DOHH2 (cell line): ENCODE measurements around the gene PLXNA2.

ENCODE experiments used
- H3F3A ChIP-seq: fragments of 200-600 bp; sonication (generic), shearing (Covaris generic); 2 replicates; pipeline ENCODE4 v1.6.0; 2016; ENCODE audit warnings: antibody characterized with exemption, mild to moderate bottlenecking; ENCODE audit not compliant: control insufficient read depth, insufficient read depth
- H3K27ac ChIP-seq: fragments of 200-600 bp; sonication (generic); 2 replicates; pipeline ENCODE4 v1.5.1; 2014; ENCODE audit warnings: low read depth, mild to moderate bottlenecking, low read length, moderate library complexity
- H3K27me3 ChIP-seq: fragments of 200-600 bp; sonication (generic); 2 replicates; pipeline ENCODE4 v1.6.1; 2014; ENCODE audit warnings: mild to moderate bottlenecking, low read length, mixed read lengths; ENCODE audit not compliant: control insufficient read depth
- H3K36me3 ChIP-seq: fragments of 200-600 bp; sonication (generic); 2 replicates; pipeline ENCODE4 v1.6.1; 2014; ENCODE audit warnings: mild to moderate bottlenecking, low read length, moderate library complexity, mixed read lengths; ENCODE audit not compliant: control insufficient read depth
- H3K4me1 ChIP-seq: fragments of 200-600 bp; sonication (generic); 2 replicates; pipeline ENCODE4 v1.6.1; 2014; ENCODE audit warnings: mild to moderate bottlenecking, low read length, mixed read lengths; ENCODE audit not compliant: control insufficient read depth
- H3K4me2 ChIP-seq: fragments of 200-600 bp; sonication (generic); 2 replicates; pipeline ENCODE4 v1.6.0; 2014; ENCODE audit warnings: mild to moderate bottlenecking, low read length, moderate library complexity
- H3K4me3 ChIP-seq: fragments of 200-600 bp; sonication (generic); 2 replicates; pipeline ENCODE4 v1.5.1; 2014; ENCODE audit warnings: mild to moderate bottlenecking, low read length, mixed read lengths
- H3K79me2 ChIP-seq: fragments of 200-600 bp; sonication (generic); 2 replicates; pipeline ENCODE4 v1.6.1; 2014; ENCODE audit warnings: mild to moderate bottlenecking, low read length, mixed read lengths; ENCODE audit not compliant: control insufficient read depth
- H3K9me2 ChIP-seq: fragments of 200-600 bp; sonication (generic); replicated peaks from 2 replicates; pipeline ENCODE4 v1.6.1; 2014; ENCODE audit warnings: mild to moderate bottlenecking, low read length, mixed read lengths; ENCODE audit not compliant: control insufficient read depth
- H3K9me3 ChIP-seq: fragments of 200-600 bp; sonication (generic); 2 replicates; pipeline ENCODE4 v1.6.1; 2014; ENCODE audit warnings: antibody characterized with exemption, low read length, mixed read lengths; ENCODE audit not compliant: control insufficient read depth, insufficient read depth
- H4K20me1 ChIP-seq: fragments of 200-600 bp; sonication (generic); 2 replicates; pipeline ENCODE4 v1.6.0; 2014; ENCODE audit warnings: low read depth, mild to moderate bottlenecking, antibody characterized with exemption, low read length, moderate library complexity; ENCODE audit not compliant: control insufficient read depth, insufficient read depth
- EZH2phosphoT487 ChIP-seq: fragments of 200-600 bp; sonication (generic); IDR thresholded peaks from 2 replicates; pipeline ENCODE4 v1.6.1; 2017; ENCODE audit warnings: borderline replicate concordance, mild to moderate bottlenecking, antibody characterized with exemption, low read length, moderate library complexity, mixed read lengths
- TF ChIP-seq, protein P1 (sequence below): fragments of 200-600 bp; sonication (generic); IDR thresholded peaks from one replicate; pipeline ENCODE4 v1.5.1; 2014; ENCODE audit warnings: antibody characterized with exemption, mild to moderate bottlenecking, low read depth, low read length; ENCODE audit not compliant: poor library complexity, severe bottlenecking

Gene PLXNA2

DNA sequence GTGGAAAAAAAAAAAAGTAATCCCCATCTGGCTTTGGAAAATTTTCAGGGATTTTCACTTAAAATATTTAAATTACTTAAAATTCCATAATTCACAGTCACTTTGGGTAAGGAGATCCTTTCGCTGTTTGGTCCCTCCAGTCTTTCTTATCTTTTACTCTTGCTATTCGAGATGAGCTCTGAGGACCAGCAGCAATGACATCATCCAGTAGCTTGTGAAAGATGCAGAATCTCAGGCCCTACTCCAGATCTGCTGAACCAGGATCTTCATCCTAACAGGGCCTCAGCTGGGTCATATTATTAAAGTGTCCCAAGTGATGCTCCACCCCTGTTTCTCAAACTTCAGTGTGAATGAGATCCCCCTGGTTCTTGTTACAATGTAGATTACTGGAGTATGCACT lies 46.9 kb upstream of the PLXNA2 start:
- Histone ChIP-seq H3K79me2 (no peaks in the 10 kb centered on the region), H3K36me3 (no peaks in the 10 kb centered on the region), H3F3A (no peaks in the 10 kb centered on the region), H3K4me3 (no peak overlapping the region), H4K20me1 (no peaks in the 10 kb centered on the region), H3K27ac (no peak overlapping the region), H3K4me2 (no peak overlapping the region), H3K4me1 (no peaks in the 10 kb centered on the region), H3K9me3 (no peaks in the 10 kb centered on the region), H3K9me2 (no peaks in the 10 kb centered on the region), H3K27me3 (peaks cover 11% of the 10 kb centered on the region)
- no peak for TF ChIP-seq EZH2phosphoT487
- TF ChIP-seq, protein P1, sequence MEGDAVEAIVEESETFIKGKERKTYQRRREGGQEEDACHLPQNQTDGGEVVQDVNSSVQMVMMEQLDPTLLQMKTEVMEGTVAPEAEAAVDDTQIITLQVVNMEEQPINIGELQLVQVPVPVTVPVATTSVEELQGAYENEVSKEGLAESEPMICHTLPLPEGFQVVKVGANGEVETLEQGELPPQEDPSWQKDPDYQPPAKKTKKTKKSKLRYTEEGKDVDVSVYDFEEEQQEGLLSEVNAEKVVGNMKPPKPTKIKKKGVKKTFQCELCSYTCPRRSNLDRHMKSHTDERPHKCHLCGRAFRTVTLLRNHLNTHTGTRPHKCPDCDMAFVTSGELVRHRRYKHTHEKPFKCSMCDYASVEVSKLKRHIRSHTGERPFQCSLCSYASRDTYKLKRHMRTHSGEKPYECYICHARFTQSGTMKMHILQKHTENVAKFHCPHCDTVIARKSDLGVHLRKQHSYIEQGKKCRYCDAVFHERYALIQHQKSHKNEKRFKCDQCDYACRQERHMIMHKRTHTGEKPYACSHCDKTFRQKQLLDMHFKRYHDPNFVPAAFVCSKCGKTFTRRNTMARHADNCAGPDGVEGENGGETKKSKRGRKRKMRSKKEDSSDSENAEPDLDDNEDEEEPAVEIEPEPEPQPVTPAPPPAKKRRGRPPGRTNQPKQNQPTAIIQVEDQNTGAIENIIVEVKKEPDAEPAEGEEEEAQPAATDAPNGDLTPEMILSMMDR = no peak

DNA sequence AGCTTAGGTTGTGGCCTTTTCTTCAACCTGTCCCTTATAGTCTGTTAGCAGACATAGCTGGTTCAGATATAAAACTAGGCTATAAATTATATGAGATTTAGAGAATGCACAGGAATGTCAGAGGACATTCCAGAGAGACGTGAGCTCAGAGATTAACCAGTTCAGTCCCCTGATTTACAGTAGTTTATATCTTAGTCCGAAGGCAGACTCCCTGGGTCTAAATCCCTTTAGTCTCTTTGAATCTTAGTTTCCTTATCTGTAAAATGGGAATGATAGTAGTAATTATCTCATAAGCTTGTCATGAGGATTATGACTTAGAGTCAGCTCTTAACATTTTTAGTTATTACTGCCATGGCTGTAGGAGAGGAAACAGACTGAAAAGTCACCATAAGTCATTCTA lies 45.5 kb upstream of the PLXNA2 start:
- H3K4me2 ChIP-seq = no peak overlapping the region
- no peak overlapping the region for H3K27ac ChIP-seq
- peaks cover 11% of the 10 kb centered on the region for H3K27me3 ChIP-seq
- TF ChIP-seq EZH2phosphoT487 = no peak
- TF ChIP-seq, protein P1 = no peak
- no peaks in the 10 kb centered on the region for H3F3A ChIP-seq
- H4K20me1 ChIP-seq = no peaks in the 10 kb centered on the region
- H3K79me2 ChIP-seq = no peaks in the 10 kb centered on the region
- H3K9me2 ChIP-seq = no peaks in the 10 kb centered on the region
- H3K9me3 ChIP-seq = no peaks in the 10 kb centered on the region
- no peaks in the 10 kb centered on the region for H3K36me3 ChIP-seq
- H3K4me3 ChIP-seq = no peak overlapping the region
- H3K4me1 ChIP-seq = no peaks in the 10 kb centered on the region

DNA sequence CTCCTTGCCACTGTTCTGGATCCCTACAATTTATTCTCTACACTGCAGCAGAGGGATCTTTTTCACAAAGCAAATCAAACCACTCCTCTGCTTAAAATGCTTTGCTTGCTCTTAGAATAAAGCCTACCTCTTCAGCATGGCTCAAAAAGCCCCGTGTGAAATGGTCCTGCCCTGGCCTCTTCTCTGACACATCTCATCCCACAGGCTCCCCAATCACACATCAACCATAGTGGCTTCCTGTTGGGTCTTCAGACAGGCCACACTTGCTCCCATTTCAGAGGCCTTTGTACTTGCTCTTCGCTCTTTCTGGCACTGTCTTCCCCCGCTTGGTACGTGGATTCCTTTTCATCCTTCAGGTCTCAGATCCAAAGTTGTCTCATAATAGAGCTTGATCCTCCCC lies 44.3 kb upstream of the PLXNA2 start:
- Histone ChIP-seq H3F3A (no peaks in the 10 kb centered on the region), H3K4me3 (no peak overlapping the region), H3K79me2 (no peaks in the 10 kb centered on the region), H3K36me3 (no peaks in the 10 kb centered on the region), H4K20me1 (no peaks in the 10 kb centered on the region), H3K27ac (no peak overlapping the region), H3K4me2 (no peak overlapping the region), H3K9me2 (no peaks in the 10 kb centered on the region), H3K9me3 (no peaks in the 10 kb centered on the region), H3K4me1 (no peaks in the 10 kb centered on the region), H3K27me3 (peaks cover 8% of the 10 kb centered on the region)
- TF ChIP-seq, protein P1 = no peak
- TF ChIP-seq EZH2phosphoT487 = no peak
